Stimulated activated CD4-positive, alpha-beta T cell treated with anti-CD3 and anti-CD28 coated beads, Interleukin-2, amount 100 ng/mL, for 24 hours (primary cell): ENCODE data around the gene PRKCH.

Experiments
- DNase-seq, 2 donors: peaks; one replicate each; pipeline ENCODE4 v3.0.0-alpha.2; 2020

The PRKCH gene

GRCh38 chr14:61573748-61574513 is 252.6 kb downstream of the PRKCH start:
- no peak for DNase-seq

- no peak for DNase-seq
These were observed 253.1 kb downstream of the PRKCH start for GRCh38 chr14:61574514-61574807.

GRCh38 chr14:61575126-61575525 is 253.7 kb downstream of the PRKCH start:
- no peak for DNase-seq

- DNase-seq, result no peak
These were observed 254.3 kb downstream of the PRKCH start for GRCh38 chr14:61575551-61576150.

GRCh38 chr14:61577506-61577931 is 256.1 kb downstream of the PRKCH start:
- DNase-seq, result no peak

GRCh38 chr14:61578745-61579144 is 257.4 kb downstream of the PRKCH start:
- no peak for DNase-seq

- no peak for DNase-seq
These were observed 260.0 kb downstream of the PRKCH start for GRCh38 chr14:61581340-61581739.

- no peak for DNase-seq
These were observed 260.7 kb downstream of the PRKCH start for GRCh38 chr14:61581955-61582615.

- no peak for DNase-seq
These were observed 261.4 kb downstream of the PRKCH start for GRCh38 chr14:61582815-61583214.

GRCh38 chr14:61584331-61584741 is 263.0 kb downstream of the PRKCH start:
- DNase-seq, result no peak

- DNase-seq, result no peak
These were observed 264.5 kb downstream of the PRKCH start for GRCh38 chr14:61585598-61586543.

- DNase-seq, result no peak
These were observed 265.2 kb downstream of the PRKCH start for GRCh38 chr14:61586544-61587055.

GRCh38 chr14:61587081-61587713 is 265.8 kb downstream of the PRKCH start:
- DNase-seq, result no peak

GRCh38 chr14:61588419-61588901 is 267.1 kb downstream of the PRKCH start:
- DNase-seq, result no peak

GRCh38 chr14:61589691-61590581 is 268.6 kb downstream of the PRKCH start:
- no peak for DNase-seq

GRCh38 chr14:61591862-61592261 is 270.5 kb downstream of the PRKCH start:
- no peak for DNase-seq

GRCh38 chr14:61593330-61593729 is 272.0 kb downstream of the PRKCH start:
- no peak for DNase-seq

GRCh38 chr14:61596990-61597389 is 275.6 kb downstream of the PRKCH start:
- DNase-seq, result no peak

- no peak for DNase-seq
These were observed 277.6 kb downstream of the PRKCH start for GRCh38 chr14:61598980-61599379.

GRCh38 chr14:61599942-61600341 is 278.6 kb downstream of the PRKCH start:
- no peak for DNase-seq
